ENCODE measurements around the gene ATP1A2. TPM values are rescaled to one million over a fixed set of nuclear protein-coding genes. Genes with fewer than 3 reads are reported as not detected.

Gene ATP1A2
- total RNA-seq, 1 experiment from 2014 or later: 0.15 TPM

GRCh38 chr1:160122978-160123495, 7.5 kb downstream of the ATP1A2 start:
- ChIA-PET CTCF (interaction anchor here (0.6 kb wide), 1 partner anchor 1327 kb away, joined by 3 read pairs; no protein-coding TSS in a partner anchor), POLR2A (no interaction called here)
- no peak for ATAC-seq
- Histone ChIP-seq H3K9me3 (ENCODE audit: control insufficient read depth, insufficient read depth, low read depth, low read length) (no peaks in the 10 kb centered on the region), H3K27me3 (ENCODE audit: control insufficient read depth, insufficient read depth, low read length) (no peaks in the 10 kb centered on the region), H3K4me3 (ENCODE audit: low read depth in 2 of 2, low read length in 2 of 2) (no peak overlapping the region), H3K36me3 (ENCODE audit: control insufficient read depth, insufficient read depth, low read length) (no peaks in the 10 kb centered on the region), H3K27ac (ENCODE audit: low read length) (no peak overlapping the region), H3K4me1 (ENCODE audit: control insufficient read depth, insufficient read depth, low read length) (no peaks in the 10 kb centered on the region)
- TF ChIP-seq TCF7L2 (IDR thresholded peaks at IDR 0.05; ENCODE audit: low read depth, low read length) (no peak), REST (IDR thresholded peaks at IDR 0.05; ENCODE audit: insufficient read depth in 1 of 2, low read depth in 2 of 2, low read length in 1 of 2) (no peak), POLR2AphosphoS5 (IDR thresholded peaks at IDR 0.05; ENCODE audit: low read depth, low read length) (no peak), CTCF (IDR thresholded peaks at IDR 0.05) (no peak), SIN3A (IDR thresholded peaks at IDR 0.05; ENCODE audit: borderline replicate concordance, insufficient read depth, low read depth, low read length) (no peak)
- intact Hi-C loops (cut with micrococcal nuclease; ENCODE audit: unreplicated experiment) (no loop called here), in situ Hi-C loops (cut with HindIII; ENCODE audit: low pct_unique_long_range_greater_than_20kb, low sequenced_read_pairs) (no loop called here)
- DNase-seq (ENCODE audit: low read depth, low spot score): no peak
- no TSS peak for BruUV-seq (replicated peaks)

GRCh38 chr1:160123726-160124125, 8.2 kb downstream of the ATP1A2 start:
- ATAC-seq: no peak
- Histone ChIP-seq H3K4me3 (ENCODE audit: low read depth in 2 of 2, low read length in 2 of 2) (no peak overlapping the region), H3K27ac (ENCODE audit: low read length) (no peak overlapping the region), H3K36me3 (ENCODE audit: control insufficient read depth, insufficient read depth, low read length) (no peaks in the 10 kb centered on the region), H3K9me3 (ENCODE audit: control insufficient read depth, insufficient read depth, low read depth, low read length) (no peaks in the 10 kb centered on the region), H3K27me3 (ENCODE audit: control insufficient read depth, insufficient read depth, low read length) (no peaks in the 10 kb centered on the region), H3K4me1 (ENCODE audit: control insufficient read depth, insufficient read depth, low read length) (no peaks in the 10 kb centered on the region)
- no peak for DNase-seq (ENCODE audit: low read depth, low spot score)
- in situ Hi-C loops (cut with HindIII; ENCODE audit: low pct_unique_long_range_greater_than_20kb, low sequenced_read_pairs): no loop called here
- TF ChIP-seq CTCF (IDR thresholded peaks at IDR 0.05): no peak
- ChIA-PET CTCF (no interaction called here), POLR2A (no interaction called here)
- intact Hi-C loops (cut with micrococcal nuclease; ENCODE audit: unreplicated experiment): no loop called here
- no TSS peak for BruUV-seq (replicated peaks)

Measured in Panc1 (cell line).